ENCODE measurements around the gene PDRG1. TPM values are rescaled to one million over a fixed set of nuclear protein-coding genes. Genes with fewer than 3 reads are reported as not detected.

The PDRG1 gene
- total RNA-seq, 1 donor from 2014 or later = 21.2 TPM

DNA sequence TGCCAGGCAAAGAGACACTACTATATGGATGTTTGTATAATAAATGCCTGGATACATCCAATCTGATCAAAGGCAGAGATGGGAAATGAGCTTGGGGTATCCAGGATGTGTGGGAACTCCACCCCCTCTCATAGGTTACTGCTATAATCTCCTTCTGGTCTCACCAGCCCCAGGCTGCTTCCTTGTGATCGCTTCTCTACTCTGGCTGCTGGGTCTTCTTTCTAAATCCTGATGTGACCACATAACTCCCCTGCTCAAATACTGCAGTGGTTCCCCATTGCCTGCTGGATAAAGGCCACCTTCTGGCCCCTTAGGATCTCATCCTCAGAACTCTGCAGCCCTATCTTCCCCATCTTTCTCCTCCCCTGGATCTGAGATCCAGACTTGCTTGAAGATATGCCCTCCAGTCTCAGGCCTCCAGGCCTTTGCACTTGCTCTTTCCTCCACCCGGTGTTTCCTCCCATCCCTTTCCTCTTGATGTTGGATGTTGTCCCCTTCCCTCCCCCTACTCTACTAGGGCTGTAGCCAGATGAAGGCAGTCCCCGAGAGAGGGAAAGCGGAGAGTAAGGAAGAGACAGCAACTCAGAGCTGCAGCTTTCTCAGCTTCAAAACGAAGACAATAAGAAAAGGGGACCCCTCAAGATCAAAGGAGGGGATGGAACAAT lies 15.3 kb upstream of the PDRG1 start:
- no peaks in the 10 kb centered on the region for H3K36me3 Mint-ChIP-seq (ENCODE audit: low read depth, unreplicated experiment)
- no peaks in the 10 kb centered on the region for H3K9me3 Mint-ChIP-seq (ENCODE audit: unreplicated experiment)
- H3K27ac Mint-ChIP-seq (ENCODE audit: unreplicated experiment) = no peak overlapping the region
- H3K27me3 Mint-ChIP-seq (ENCODE audit: unreplicated experiment) = peaks cover 5% of the 10 kb centered on the region
- TF ChIP-seq, protein P1, sequence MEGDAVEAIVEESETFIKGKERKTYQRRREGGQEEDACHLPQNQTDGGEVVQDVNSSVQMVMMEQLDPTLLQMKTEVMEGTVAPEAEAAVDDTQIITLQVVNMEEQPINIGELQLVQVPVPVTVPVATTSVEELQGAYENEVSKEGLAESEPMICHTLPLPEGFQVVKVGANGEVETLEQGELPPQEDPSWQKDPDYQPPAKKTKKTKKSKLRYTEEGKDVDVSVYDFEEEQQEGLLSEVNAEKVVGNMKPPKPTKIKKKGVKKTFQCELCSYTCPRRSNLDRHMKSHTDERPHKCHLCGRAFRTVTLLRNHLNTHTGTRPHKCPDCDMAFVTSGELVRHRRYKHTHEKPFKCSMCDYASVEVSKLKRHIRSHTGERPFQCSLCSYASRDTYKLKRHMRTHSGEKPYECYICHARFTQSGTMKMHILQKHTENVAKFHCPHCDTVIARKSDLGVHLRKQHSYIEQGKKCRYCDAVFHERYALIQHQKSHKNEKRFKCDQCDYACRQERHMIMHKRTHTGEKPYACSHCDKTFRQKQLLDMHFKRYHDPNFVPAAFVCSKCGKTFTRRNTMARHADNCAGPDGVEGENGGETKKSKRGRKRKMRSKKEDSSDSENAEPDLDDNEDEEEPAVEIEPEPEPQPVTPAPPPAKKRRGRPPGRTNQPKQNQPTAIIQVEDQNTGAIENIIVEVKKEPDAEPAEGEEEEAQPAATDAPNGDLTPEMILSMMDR (IDR thresholded peaks at IDR 0.05; ENCODE audit: unreplicated experiment) = no peak
- no peak for DNase-seq (ENCODE audit: low spot score)
- peak overlapping the region; percentile 64 for H3K4me3 Mint-ChIP-seq (ENCODE audit: unreplicated experiment)
- H3K4me1 Mint-ChIP-seq (ENCODE audit: unreplicated experiment) = peaks cover 7% of the 10 kb centered on the region

- Mint-ChIP-seq H3K27ac (ENCODE audit: unreplicated experiment) (no peak overlapping the region), H3K9me3 (ENCODE audit: unreplicated experiment) (no peaks in the 10 kb centered on the region)
Observed at GRCh38 chr20:31963889-31964288, 12.0 kb upstream of the PDRG1 start.

GRCh38 chr20:31962761-31963160 lies 10.9 kb upstream of the PDRG1 start:
- TF ChIP-seq, protein P1 (IDR thresholded peaks at IDR 0.05; ENCODE audit: unreplicated experiment) = no peak
- H3K4me1 Mint-ChIP-seq (ENCODE audit: unreplicated experiment) = peaks cover 8% of the 10 kb centered on the region
- peaks cover 2% of the 10 kb centered on the region for H3K27me3 Mint-ChIP-seq (ENCODE audit: unreplicated experiment)
- no peaks in the 10 kb centered on the region for H3K36me3 Mint-ChIP-seq (ENCODE audit: low read depth, unreplicated experiment)
- H3K4me3 Mint-ChIP-seq (ENCODE audit: unreplicated experiment) = no peak overlapping the region
- DNase-seq (ENCODE audit: low spot score) = no peak
- H3K27ac Mint-ChIP-seq (ENCODE audit: unreplicated experiment) = no peak overlapping the region
- no peaks in the 10 kb centered on the region for H3K9me3 Mint-ChIP-seq (ENCODE audit: unreplicated experiment)

More at GRCh38 chr20:31963889-31964288, 12.0 kb upstream of the PDRG1 start:
- peaks cover 8% of the 10 kb centered on the region for H3K4me1 Mint-ChIP-seq (ENCODE audit: unreplicated experiment)
- peaks cover 2% of the 10 kb centered on the region for H3K27me3 Mint-ChIP-seq (ENCODE audit: unreplicated experiment)
- TF ChIP-seq, protein P1 (IDR thresholded peaks at IDR 0.05; ENCODE audit: unreplicated experiment) = no peak
- no peak for DNase-seq (ENCODE audit: low spot score)
- H3K36me3 Mint-ChIP-seq (ENCODE audit: low read depth, unreplicated experiment) = no peaks in the 10 kb centered on the region
- no peak overlapping the region for H3K4me3 Mint-ChIP-seq (ENCODE audit: unreplicated experiment)

DNA sequence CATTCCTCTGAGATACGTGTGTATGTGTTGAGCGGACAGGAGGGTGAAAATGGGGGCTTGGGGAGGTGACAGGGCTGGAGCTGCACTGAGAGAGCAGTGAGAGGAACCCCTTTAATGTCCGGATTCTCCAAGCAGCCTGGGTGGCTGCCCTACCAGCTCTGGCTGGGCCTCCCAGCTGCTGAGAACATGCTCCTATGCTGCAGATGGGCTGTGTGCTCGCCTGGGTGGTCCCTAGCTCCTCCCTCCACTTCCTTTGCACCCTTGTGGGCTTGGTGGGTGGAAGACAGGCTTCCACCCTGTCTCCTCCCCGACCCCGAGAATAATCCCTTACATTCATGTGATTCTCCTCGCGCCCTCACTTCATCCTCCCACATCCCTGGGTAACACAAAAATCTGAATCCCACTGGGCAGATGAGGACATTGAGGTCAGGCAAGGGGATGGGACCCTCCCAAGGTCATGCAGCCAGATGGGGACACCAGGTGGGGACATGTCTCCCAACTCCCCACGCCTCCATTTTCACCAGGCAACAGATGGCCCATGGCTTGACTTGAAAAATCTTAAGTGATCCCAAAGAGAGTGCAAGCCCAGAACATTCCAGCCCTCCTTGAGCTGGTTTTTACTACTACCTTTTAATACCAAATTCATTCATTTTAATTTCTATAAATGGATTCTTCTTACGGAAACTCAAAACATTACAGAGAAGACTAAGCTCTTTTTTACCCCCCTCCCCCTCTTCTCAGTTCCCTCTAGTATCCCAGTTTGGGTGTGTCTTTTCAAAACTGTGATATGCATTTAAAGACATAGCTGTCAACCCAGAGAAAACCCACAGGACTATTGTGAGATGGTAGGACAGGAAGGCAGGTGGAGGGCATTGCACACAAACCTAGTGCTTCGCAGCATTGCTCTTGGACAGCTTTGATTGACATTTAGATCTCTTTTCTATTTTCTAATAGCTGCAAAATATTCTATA lies 5.0 kb upstream of the PDRG1 start:
- Mint-ChIP-seq H3K27me3 (ENCODE audit: unreplicated experiment) (peaks cover 7% of the 10 kb centered on the region), H3K4me1 (ENCODE audit: unreplicated experiment) (no peaks in the 10 kb centered on the region), H3K9me3 (ENCODE audit: unreplicated experiment) (no peaks in the 10 kb centered on the region), H3K4me3 (ENCODE audit: unreplicated experiment) (no peak overlapping the region), H3K36me3 (ENCODE audit: low read depth, unreplicated experiment) (no peaks in the 10 kb centered on the region), H3K27ac (ENCODE audit: unreplicated experiment) (no peak overlapping the region)
- TF ChIP-seq, protein P1 (IDR thresholded peaks at IDR 0.05; ENCODE audit: unreplicated experiment) = no peak
- DNase-seq (ENCODE audit: low spot score) = no peak

All from endothelial cell (in vitro differentiated cells).